ENCODE data around the gene NKX1-2.

The NKX1-2 gene

DNA sequence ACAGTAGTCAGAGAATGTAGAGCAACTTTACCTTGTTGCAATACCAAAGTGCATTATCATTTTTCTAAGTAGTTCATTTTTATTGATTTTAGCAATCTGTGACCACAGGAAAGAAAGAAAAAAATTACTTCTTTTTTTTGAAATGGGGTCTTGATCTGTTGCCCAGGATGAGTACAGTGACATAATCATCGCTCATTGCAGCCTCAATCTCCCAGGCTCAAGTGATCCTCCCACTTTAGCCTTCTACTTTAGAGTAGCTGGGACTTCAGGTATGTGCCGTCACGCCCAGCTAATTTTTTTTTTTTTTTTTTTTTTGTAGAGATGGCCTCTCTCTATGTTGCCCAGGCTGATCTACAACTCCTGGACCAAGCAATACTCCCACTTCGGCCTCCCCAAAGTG is 19.8 kb downstream of the NKX1-2 start:
- TF ChIP-seq, protein P1, sequence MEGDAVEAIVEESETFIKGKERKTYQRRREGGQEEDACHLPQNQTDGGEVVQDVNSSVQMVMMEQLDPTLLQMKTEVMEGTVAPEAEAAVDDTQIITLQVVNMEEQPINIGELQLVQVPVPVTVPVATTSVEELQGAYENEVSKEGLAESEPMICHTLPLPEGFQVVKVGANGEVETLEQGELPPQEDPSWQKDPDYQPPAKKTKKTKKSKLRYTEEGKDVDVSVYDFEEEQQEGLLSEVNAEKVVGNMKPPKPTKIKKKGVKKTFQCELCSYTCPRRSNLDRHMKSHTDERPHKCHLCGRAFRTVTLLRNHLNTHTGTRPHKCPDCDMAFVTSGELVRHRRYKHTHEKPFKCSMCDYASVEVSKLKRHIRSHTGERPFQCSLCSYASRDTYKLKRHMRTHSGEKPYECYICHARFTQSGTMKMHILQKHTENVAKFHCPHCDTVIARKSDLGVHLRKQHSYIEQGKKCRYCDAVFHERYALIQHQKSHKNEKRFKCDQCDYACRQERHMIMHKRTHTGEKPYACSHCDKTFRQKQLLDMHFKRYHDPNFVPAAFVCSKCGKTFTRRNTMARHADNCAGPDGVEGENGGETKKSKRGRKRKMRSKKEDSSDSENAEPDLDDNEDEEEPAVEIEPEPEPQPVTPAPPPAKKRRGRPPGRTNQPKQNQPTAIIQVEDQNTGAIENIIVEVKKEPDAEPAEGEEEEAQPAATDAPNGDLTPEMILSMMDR (conservative IDR thresholded peaks at IDR 0.05; ENCODE audit: control insufficient read depth, insufficient read depth, low read depth, low read length): no peak

DNA sequence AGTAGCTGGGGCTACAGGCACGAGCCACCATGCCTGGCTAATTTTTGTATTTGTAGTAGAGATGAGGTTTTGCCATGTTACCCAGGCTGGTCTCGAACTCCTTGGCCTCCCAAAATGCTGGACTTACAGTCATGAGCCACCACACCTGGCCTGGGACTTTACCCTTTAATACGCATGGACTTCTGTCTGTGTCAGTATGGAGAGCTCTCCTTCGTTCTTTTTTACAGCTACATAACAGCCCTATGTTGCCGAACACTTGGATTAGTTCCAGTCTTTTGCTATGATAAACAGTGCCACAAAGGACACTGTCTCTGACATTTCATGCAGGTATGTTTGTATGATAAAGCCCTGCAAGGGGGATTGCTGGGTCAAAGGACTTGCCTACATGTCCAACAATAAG is 20.3 kb downstream of the NKX1-2 start:
- TF ChIP-seq, protein P1 (conservative IDR thresholded peaks at IDR 0.05; ENCODE audit: control insufficient read depth, insufficient read depth, low read depth, low read length): no peak
- H3K4me3 ChIP-seq (ENCODE audit: control insufficient read depth, low read depth, low read length): no peak overlapping the region
- no peak for DNase-seq (ENCODE audit: low read depth)

More for the DNA sequence above, 19.8 kb downstream of the NKX1-2 start:
- DNase-seq (ENCODE audit: low read depth): no peak
- no peak overlapping the region for H3K4me3 ChIP-seq (ENCODE audit: control insufficient read depth, low read depth, low read length)

DNA sequence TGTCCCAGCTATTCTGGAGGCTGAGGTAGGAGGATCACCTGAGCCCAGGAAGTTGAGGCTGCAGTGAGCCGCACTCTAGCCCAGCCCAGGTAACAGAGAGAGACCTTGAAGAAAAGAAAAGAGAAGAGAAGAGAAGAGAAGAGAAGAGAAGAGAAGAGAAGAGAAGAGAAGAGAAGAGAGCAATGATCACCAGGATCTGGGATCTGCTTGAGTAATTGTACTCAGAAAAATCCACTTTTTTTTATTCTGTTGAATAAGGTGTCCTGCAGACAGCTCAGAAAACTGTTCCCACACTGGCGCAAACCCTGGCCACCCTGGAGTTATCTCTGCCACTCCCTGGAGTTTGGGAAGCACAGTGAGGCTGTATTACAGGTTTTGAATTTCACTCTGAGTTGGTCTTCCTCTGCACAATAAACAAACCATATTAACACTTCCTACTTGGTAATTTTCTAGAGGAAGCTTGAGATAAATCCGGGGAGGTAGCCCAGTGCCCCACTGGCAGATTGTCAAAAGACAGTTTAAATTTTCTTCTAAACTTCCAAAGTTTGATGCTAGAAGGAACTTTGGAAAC is 21.5 kb downstream of the NKX1-2 start:
- no peak overlapping the region for H3K4me3 ChIP-seq (ENCODE audit: control insufficient read depth, low read depth, low read length)
- TF ChIP-seq, protein P1 (conservative IDR thresholded peaks at IDR 0.05; ENCODE audit: control insufficient read depth, insufficient read depth, low read depth, low read length): no peak
- no peak for DNase-seq (ENCODE audit: low read depth)

DNA sequence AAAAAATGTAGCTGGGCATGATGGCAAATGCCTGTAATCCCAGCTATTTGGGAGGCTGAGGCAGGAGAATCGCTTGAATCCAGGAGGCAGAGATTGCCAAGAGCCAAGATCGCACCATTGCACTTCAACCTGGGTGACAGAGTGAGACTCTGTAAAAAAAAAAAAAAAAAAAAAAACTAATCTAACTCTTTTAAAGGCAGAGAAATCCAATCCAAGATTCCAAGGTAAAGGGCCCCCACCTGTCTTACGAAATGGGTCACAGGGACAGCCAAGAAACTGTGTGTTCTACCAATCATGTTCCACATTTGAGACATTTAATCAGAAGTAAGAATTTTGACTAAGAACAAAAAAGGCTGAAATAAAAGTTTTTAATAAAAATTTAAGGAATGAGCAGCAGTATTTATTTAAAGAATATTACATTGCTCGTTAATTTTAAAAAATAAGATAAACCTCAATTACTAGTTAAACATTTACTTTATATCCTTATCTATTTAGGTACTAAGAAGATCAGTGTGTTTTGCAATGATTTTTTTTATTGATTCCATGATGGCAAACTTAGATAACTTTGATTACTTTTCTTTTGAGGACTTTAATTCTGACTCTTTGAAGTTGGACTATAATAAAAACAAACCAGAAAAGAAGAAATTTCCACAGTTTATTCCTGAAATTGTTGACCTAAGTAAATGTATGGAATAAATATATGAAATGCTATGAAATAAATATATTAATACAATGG is 24.4 kb downstream of the NKX1-2 start:
- TF ChIP-seq, protein P1 (conservative IDR thresholded peaks at IDR 0.05; ENCODE audit: control insufficient read depth, insufficient read depth, low read depth, low read length): no peak
- H3K4me3 ChIP-seq (ENCODE audit: control insufficient read depth, low read depth, low read length): no peak overlapping the region
- no peak for DNase-seq (ENCODE audit: low read depth)

DNA sequence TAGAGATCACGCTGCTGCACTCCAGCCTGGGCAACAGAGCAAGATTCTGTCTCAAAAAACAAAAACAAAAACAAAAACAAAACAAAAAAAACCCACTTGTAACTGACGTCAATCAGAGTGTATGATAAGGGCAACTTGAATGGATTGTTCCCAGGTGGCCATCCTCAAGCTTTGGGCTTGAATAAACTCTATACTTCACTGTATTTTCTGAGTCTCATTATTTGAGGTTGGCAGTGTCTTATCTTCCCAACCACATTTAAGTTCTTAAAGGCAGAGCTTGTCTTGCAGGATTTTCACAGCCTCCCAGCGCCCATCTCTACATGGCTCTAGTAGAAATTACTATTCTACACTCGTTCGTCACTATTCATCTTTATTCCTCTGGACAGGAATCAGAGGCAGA is 26.0 kb downstream of the NKX1-2 start:
- H3K4me3 ChIP-seq (ENCODE audit: control insufficient read depth, low read depth, low read length): no peak overlapping the region
- TF ChIP-seq, protein P1 (conservative IDR thresholded peaks at IDR 0.05; ENCODE audit: control insufficient read depth, insufficient read depth, low read depth, low read length): no peak
- DNase-seq (ENCODE audit: low read depth): no peak

DNA sequence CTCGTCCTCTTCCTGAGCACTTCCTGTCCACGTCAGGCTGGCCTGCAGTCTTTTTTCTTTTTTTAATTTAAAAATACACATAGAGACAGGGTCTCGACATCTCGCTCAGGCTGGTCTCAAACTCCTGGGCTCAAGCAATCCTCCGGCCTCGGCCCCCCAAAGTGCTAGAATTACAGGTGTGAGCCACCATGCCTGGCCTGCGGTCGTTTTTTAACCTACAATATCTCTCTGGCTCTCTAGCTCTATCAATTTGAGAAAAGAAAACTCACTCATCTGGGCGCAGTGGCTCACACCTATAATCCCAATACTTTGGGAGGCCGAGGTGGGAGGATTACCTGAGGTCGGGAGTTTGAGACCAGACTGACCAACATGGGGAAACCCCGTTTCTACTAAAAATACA is 27.1 kb downstream of the NKX1-2 start:
- TF ChIP-seq, protein P1 (conservative IDR thresholded peaks at IDR 0.05; ENCODE audit: control insufficient read depth, insufficient read depth, low read depth, low read length): no peak
- no peak overlapping the region for H3K4me3 ChIP-seq (ENCODE audit: control insufficient read depth, low read depth, low read length)
- DNase-seq (ENCODE audit: low read depth): no peak

Measured in fibroblast of mammary gland (primary cell).